SK-N-SH (cell line): Measurements from ENCODE around the gene ZC3HAV1L. TPM values are rescaled to one million over a fixed set of nuclear protein-coding genes. Genes with fewer than 3 reads are reported as not detected.
A peak's percentile ranks its signal among the peaks of the same experiment; 100 is the strongest.

Experiments used
- CTCF ChIA-PET: fragments of 300-600, 350-600 bp; formaldehyde crosslinking; extraction: SDS; loops from one replicate; lab custom pipeline; 2021; lab: Yijun Ruan, JAX
- POLR2A ChIA-PET: fragments of 350-600 bp; sonication (Branson Sonifier 250); formaldehyde crosslinking; extraction: SDS; loops from one replicate; lab custom pipeline; 2020; ENCODE audit warnings: antibody characterized with exemption, inconsistent platforms; lab: Yijun Ruan, JAX
- DNase-seq: peaks from one replicate; pipeline ENCODE4 v3.0.0; 2012
- H2AFZ ChIP-seq: fragments of 200-600 bp; sonication (generic); 2 replicates; pipeline ENCODE4 v1.8.1; 2016; ENCODE audit warnings: antibody characterized with exemption, mild to moderate bottlenecking, low read depth
- H3F3A ChIP-seq: fragments of 200-600 bp; sonication (generic); replicated peaks from 2 replicates; pipeline ENCODE3; 2016; ENCODE audit warnings: antibody characterized with exemption, mild to moderate bottlenecking; ENCODE audit not compliant: insufficient read depth
- H3K27ac ChIP-seq, 2 experiments: fragments of 200-500 bp in 1 of 2; fragments of 200-600 bp in 1 of 2; sonication (Bioruptor generic) in 1 of 2; sonication (generic), shearing (Covaris generic) in 1 of 2; 2 replicates each; pipeline versions ENCODE4 v1.5.1 to v1.6.1; 2014 to 2016; ENCODE audit warnings: low read depth in 2 of 2, inconsistent platforms in 1 of 2, low read length in 1 of 2, mild to moderate bottlenecking in 1 of 2, mixed read lengths in 1 of 2
- H3K27me3 ChIP-seq: fragments of 200-600 bp; sonication (generic), shearing (Covaris generic); 2 replicates; pipeline ENCODE4 v1.6.1; 2016; ENCODE audit warnings: mixed run types; ENCODE audit not compliant: insufficient read depth
- H3K36me3 ChIP-seq, 2 experiments: fragments of 200-500 bp in 1 of 2; fragments of 200-600 bp in 1 of 2; sonication (Bioruptor generic) in 1 of 2; sonication (generic) in 1 of 2; replicated peaks in 1 of 2; 2 replicates each; pipeline versions ENCODE3 to v1.5.1; 2014 to 2016; ENCODE audit warnings: low read length in 1 of 2, mild to moderate bottlenecking in 1 of 2; ENCODE audit not compliant: insufficient read depth in 2 of 2, control insufficient read depth in 1 of 2
- H3K4me1 ChIP-seq, 2 experiments: fragments of 200-500 bp in 1 of 2; fragments of 200-600 bp in 1 of 2; sonication (Bioruptor generic) in 1 of 2; sonication (generic), shearing (Covaris generic) in 1 of 2; 2 replicates each; pipeline versions ENCODE4 v1.5.1 to v1.6.1; 2014 to 2016; ENCODE audit warnings: low read depth in 1 of 2, low read length in 1 of 2, mixed run types in 1 of 2; ENCODE audit not compliant: insufficient read depth in 2 of 2, control insufficient read depth in 1 of 2
- H3K4me2 ChIP-seq: fragments of 200-600 bp; sonication (generic), shearing (Covaris generic); 2 replicates; pipeline ENCODE4 v1.6.1; 2017; ENCODE audit warnings: mixed run types
- H3K4me3 ChIP-seq, 2 experiments: fragments of 200-500 bp in 1 of 2; fragments of 200-600 bp in 1 of 2; sonication (Bioruptor generic) in 1 of 2; sonication (generic), shearing (Covaris generic) in 1 of 2; 2 replicates each; pipeline versions ENCODE4 v1.5.1 to v1.8.1; 2014 to 2016; ENCODE audit warnings: low read depth in 2 of 2, inconsistent platforms in 1 of 2, low read length in 1 of 2, mild to moderate bottlenecking in 1 of 2, mixed read lengths in 1 of 2, moderate library complexity in 1 of 2
- H3K79me2 ChIP-seq: fragments of 200-600 bp; sonication (generic); 2 replicates; pipeline ENCODE4 v1.8.1; 2017; ENCODE audit warnings: mild to moderate bottlenecking; ENCODE audit not compliant: insufficient read depth
- H3K9ac ChIP-seq: fragments of 200-600 bp; sonication (generic); 2 replicates; pipeline ENCODE4 v1.6.1; 2017; ENCODE audit warnings: mixed run types
- H3K9me2 ChIP-seq: fragments of 200-600 bp; sonication (generic); 2 replicates; pipeline ENCODE4 v1.6.1; 2017; ENCODE audit warnings: mixed run types
- H3K9me3 ChIP-seq: fragments of 200-600 bp; sonication (generic); 2 replicates; pipeline ENCODE4 v1.6.1; 2017; ENCODE audit warnings: mixed run types, mild to moderate bottlenecking, moderate library complexity
- H4K20me1 ChIP-seq: fragments of 200-600 bp; sonication (generic); 2 replicates; pipeline ENCODE4 v1.6.1; 2017; ENCODE audit warnings: mild to moderate bottlenecking, mixed run types; ENCODE audit not compliant: insufficient read depth
- EP300 ChIP-seq, 2 experiments: IDR thresholded peaks; 2 replicates each; pipeline versions ENCODE4 v1.4.0 to v1.6.1; 2012; ENCODE audit warnings: borderline replicate concordance in 1 of 2, low read depth in 1 of 2, low read length in 1 of 2
- FOXJ3 ChIP-seq: sonication (generic); formaldehyde crosslinking; IDR thresholded peaks from 2 replicates; pipeline ENCODE4 v1.5.1; 2020; ENCODE audit warnings: mild to moderate bottlenecking, missing genetic modification reagents
- GATA2 ChIP-seq: sonication (generic); formaldehyde crosslinking; IDR thresholded peaks from 2 replicates; pipeline ENCODE4 v1.5.0; 2020; ENCODE audit warnings: mild to moderate bottlenecking, missing genetic modification reagents
- MEF2A ChIP-seq: IDR thresholded peaks from 2 replicates; pipeline ENCODE4 v1.4.0; 2012; ENCODE audit warnings: low read depth, borderline replicate concordance
- NFIC ChIP-seq: IDR thresholded peaks from 2 replicates; pipeline ENCODE4 v1.4.0; 2012; ENCODE audit warnings: borderline replicate concordance
- RAD21 ChIP-seq: IDR thresholded peaks from 2 replicates; pipeline ENCODE4 v1.6.1; 2012; ENCODE audit warnings: mild to moderate bottlenecking, low read length
- RFX5 ChIP-seq: IDR thresholded peaks from 2 replicates; pipeline ENCODE4 v1.6.1; 2012; ENCODE audit warnings: mild to moderate bottlenecking, improper control_type of control experiment, low read length
- RXRA ChIP-seq: IDR thresholded peaks from 2 replicates; pipeline ENCODE4 v1.4.0; 2012; ENCODE audit warnings: low read depth, mild to moderate bottlenecking, borderline replicate concordance
- SIN3A ChIP-seq: IDR thresholded peaks from 2 replicates; pipeline ENCODE4 v1.6.1; 2012; ENCODE audit warnings: low read depth, mild to moderate bottlenecking, low read length, moderate library complexity, borderline replicate concordance
- SMC3 ChIP-seq: IDR thresholded peaks from 2 replicates; pipeline ENCODE4 v1.6.1; 2012; ENCODE audit warnings: low read depth, low read length, improper control_type of control experiment
- TAF1 ChIP-seq: IDR thresholded peaks from 2 replicates; pipeline ENCODE4 v1.6.1; 2012; ENCODE audit warnings: low read depth, mild to moderate bottlenecking, low read length, moderate library complexity, borderline replicate concordance
- TEAD4 ChIP-seq: IDR thresholded peaks from 2 replicates; pipeline ENCODE4 v1.4.0; 2012; ENCODE audit warnings: mild to moderate bottlenecking, borderline replicate concordance; ENCODE audit not compliant: insufficient read depth
- WGBS: methylation state at CpG from one replicate; pipeline ENCODE4 v1.1.6; 2017; ENCODE audit warnings: low lambda C conversion rate; 5-methylcytosine and 5-hydroxymethylcytosine counted together
- polyA plus RNA-seq, 3 experiments: library from polyadenylated mRNA; depleted of rRNA; stranded (reverse); fragments of >200 nt; gene quantifications; 2 replicates each; pipeline ENCODE4 v1.2.3, GENCODE V29; 2012
- TF ChIP-seq, protein P1 (sequence below): fragments of 150-350 bp; IDR thresholded peaks from 2 replicates; pipeline ENCODE4 v1.6.1; 2017; ENCODE audit warnings: antibody characterized with exemption, low read length, low read depth, borderline replicate concordance
- TF ChIP-seq, protein P2 (sequence below): fragments of 200-600 bp; sonication (generic); IDR thresholded peaks from 2 replicates; pipeline ENCODE4 v1.6.1; 2017; ENCODE audit warnings: antibody characterized with exemption, mild to moderate bottlenecking, moderate library complexity
- TF ChIP-seq, protein P3 (sequence below): IDR thresholded peaks from 2 replicates; pipeline ENCODE4 v1.4.0; 2012; ENCODE audit warnings: low read depth
- TF ChIP-seq, protein P4 (sequence below): fragments of 150-350 bp; IDR thresholded peaks from 2 replicates; pipeline ENCODE4 v1.6.1; 2016; ENCODE audit warnings: mild to moderate bottlenecking, low read depth, low read length

Gene ZC3HAV1L
- polyA plus RNA-seq, 1 of the 3 experiments (the other 2 are of a cell fraction), result 9.7 TPM

DNA sequence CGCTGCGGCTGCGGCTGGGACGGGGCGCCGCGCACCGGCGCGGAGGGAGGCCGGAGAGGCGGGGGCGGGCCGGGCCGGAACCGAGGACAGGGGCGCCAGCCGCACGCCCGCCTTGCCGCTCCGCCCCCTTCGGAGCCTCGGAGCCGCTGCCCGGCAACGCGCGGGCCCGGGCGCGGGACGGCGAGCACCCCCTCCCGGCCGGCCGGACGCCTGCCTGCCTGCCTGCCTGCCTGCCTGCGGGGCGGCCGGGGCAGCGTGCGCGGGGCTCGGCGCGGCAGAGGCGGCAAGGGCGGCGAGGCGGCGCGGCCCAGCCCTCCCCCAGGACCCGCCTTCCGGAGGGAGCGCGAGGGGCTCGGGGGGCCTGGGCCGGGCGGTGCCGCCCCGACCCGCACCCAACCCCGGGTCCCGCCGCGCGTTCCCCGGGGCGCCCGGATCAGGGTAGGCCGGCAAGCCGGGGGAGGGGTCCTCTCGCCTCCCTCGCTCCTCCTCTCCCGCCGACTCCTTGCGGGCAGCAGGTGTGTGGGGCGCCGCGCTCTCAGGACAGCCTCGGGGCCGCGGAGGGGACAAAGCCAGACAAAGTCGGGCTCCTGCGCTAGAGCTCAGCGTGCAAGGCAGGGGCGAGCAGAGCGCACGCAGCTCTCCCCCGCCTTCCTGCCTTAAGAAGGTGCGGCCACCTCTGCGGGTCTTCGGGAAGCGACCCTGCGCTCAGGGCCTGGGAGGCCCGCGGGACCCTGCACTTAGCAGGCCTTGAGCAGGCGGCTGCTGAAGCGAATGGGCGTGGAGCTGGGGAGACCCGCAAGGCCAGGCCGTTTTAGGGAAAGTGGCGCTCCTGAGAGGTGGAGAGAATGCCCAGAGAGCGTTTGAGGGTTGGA lies 54.3 kb downstream of the ZC3HAV1L start, which contains the start of gene KIAA1549 (continued):
- TF ChIP-seq RXRA (no peak), TEAD4 (no peak), FOXJ3 (CRISPR knock-in tag) (no peak), RFX5 (no peak; the same call in 1 of the 2 replicates), EP300 (IDR thresholded peaks at IDR 0.05; ENCODE audit: borderline replicate concordance in 1 of 2, low read depth in 1 of 2, low read length in 1 of 2) (no peak), GATA2 (CRISPR knock-in tag) (no peak), MEF2A (no peak)
- TF ChIP-seq, protein P1, sequence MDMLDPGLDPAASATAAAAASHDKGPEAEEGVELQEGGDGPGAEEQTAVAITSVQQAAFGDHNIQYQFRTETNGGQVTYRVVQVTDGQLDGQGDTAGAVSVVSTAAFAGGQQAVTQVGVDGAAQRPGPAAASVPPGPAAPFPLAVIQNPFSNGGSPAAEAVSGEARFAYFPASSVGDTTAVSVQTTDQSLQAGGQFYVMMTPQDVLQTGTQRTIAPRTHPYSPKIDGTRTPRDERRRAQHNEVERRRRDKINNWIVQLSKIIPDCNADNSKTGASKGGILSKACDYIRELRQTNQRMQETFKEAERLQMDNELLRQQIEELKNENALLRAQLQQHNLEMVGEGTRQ, result no peak
- TF ChIP-seq, protein P2, sequence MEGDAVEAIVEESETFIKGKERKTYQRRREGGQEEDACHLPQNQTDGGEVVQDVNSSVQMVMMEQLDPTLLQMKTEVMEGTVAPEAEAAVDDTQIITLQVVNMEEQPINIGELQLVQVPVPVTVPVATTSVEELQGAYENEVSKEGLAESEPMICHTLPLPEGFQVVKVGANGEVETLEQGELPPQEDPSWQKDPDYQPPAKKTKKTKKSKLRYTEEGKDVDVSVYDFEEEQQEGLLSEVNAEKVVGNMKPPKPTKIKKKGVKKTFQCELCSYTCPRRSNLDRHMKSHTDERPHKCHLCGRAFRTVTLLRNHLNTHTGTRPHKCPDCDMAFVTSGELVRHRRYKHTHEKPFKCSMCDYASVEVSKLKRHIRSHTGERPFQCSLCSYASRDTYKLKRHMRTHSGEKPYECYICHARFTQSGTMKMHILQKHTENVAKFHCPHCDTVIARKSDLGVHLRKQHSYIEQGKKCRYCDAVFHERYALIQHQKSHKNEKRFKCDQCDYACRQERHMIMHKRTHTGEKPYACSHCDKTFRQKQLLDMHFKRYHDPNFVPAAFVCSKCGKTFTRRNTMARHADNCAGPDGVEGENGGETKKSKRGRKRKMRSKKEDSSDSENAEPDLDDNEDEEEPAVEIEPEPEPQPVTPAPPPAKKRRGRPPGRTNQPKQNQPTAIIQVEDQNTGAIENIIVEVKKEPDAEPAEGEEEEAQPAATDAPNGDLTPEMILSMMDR, result no peak

DNA sequence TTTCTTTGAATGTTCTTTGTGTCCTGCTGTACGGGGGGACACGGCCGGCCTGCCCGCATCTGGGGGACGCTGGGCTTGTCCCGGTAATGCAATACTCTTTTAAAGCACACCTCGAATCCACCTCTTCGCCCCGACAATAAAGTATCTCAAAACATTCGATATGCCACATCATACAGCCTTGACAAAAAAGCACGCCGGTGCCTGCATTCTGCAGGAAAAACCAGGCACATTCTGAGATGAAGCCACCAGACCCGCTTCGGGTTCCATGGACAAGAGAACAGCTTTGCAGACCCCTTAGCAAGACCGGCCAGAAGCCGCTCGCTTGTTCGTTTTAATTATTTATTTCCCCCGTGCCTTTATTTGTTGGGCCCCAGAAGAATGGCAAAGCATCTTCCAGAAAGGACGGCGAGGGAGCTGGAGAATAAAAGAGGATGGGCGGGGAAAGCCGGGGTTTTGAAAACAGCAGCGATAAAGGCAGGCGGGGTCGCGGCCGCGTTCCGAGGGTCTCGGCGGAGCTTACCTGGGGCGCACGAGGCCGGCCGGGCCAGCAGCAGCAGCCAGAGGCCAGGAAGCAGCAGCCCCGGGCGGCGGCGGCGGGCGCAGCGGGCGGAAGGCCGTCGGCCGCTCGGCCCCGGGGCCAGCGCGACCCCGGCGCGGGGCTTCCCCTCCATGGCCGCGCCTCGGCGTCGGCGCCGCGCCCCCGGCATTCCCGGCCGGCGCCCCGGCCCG lies 55.1 kb downstream of the ZC3HAV1L start:
- H2AFZ ChIP-seq, result peak overlapping the region; percentile 97
- H3K9me2 ChIP-seq, result no peaks in the 10 kb centered on the region
- H3K9ac ChIP-seq, result peak overlapping the region; percentile 78
- peak overlapping the region; percentile 94 for H3K4me2 ChIP-seq
- H3K27me3 ChIP-seq, result no peaks in the 10 kb centered on the region
- DNase-seq, result peak; percentile 51
- CTCF ChIA-PET, result interaction anchor here (0.7 to 5.6 kb wide), 17 partner anchors 10 to 360 kb away, joined by 3 to 65 read pairs (median 5); no protein-coding TSS in a partner anchor
- H3F3A ChIP-seq, result peaks cover 5% of the 10 kb centered on the region
- peaks cover 0 to 37% of the 10 kb centered on the region in 2 experiments; a peak in 3 of 4 replicates for H3K4me1 ChIP-seq
- 5% methylated on average over 44 of the region's 68 CpGs for WGBS
- peak overlapping the region; percentile 35 to 64; a peak in 3 of 4 replicates for H3K27ac ChIP-seq
- H3K4me3 ChIP-seq, result peak overlapping the region; percentile 59 to 89
- peaks cover 44% of the 10 kb centered on the region for H3K79me2 ChIP-seq
- TF ChIP-seq EP300 (IDR thresholded peaks at IDR 0.05; ENCODE audit: borderline replicate concordance in 1 of 2, low read depth in 1 of 2, low read length in 1 of 2) (no peak), RAD21 (peak; percentile 15; the same call in 1 of the 2 replicates), SMC3 (no peak), TAF1 (no peak), NFIC (no peak), SIN3A (peak; percentile 81; the same call in 1 of the 2 replicates)
- TF ChIP-seq, protein P3, sequence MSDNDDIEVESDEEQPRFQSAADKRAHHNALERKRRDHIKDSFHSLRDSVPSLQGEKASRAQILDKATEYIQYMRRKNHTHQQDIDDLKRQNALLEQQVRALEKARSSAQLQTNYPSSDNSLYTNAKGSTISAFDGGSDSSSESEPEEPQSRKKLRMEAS, result 0 out of 2 replicates have a peak, but pooled peaks have one; percentile 21
- TF ChIP-seq, protein P4, sequence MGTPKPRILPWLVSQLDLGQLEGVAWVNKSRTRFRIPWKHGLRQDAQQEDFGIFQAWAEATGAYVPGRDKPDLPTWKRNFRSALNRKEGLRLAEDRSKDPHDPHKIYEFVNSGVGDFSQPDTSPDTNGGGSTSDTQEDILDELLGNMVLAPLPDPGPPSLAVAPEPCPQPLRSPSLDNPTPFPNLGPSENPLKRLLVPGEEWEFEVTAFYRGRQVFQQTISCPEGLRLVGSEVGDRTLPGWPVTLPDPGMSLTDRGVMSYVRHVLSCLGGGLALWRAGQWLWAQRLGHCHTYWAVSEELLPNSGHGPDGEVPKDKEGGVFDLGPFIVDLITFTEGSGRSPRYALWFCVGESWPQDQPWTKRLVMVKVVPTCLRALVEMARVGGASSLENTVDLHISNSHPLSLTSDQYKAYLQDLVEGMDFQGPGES, result no peak
- H3K9me3 ChIP-seq, result no peaks in the 10 kb centered on the region
- H3K36me3 ChIP-seq, result peaks cover 0 to 7% of the 10 kb centered on the region in 2 experiments
- peaks cover 12% of the 10 kb centered on the region for H4K20me1 ChIP-seq
- POLR2A ChIA-PET, result interaction anchor here (0.7 to 1.9 kb wide), 5 partner anchors 10 to 482 kb away, joined by 3 to 7 read pairs (median 5); no protein-coding TSS in a partner anchor
